Measurements from ENCODE around the gene SLC22A23.

DNA sequence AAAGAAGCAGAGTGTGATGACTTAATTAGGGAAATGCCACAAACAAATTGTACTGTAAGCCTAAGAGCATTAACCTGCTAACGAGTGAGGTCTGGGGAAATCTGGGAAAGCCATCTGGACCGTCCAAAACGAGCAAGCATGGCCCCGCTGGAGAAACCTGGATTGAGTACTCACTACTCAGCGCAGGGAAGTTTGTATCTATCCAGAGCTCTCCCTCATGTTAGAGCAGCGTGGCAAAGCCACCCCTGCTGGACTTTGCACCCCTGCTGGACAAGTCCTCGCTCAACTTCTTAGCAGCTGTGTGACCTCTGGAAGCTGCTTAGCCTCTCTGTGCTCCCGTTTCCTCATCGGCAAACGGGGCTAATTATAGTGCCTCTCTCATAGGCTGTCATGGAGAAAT lies 160.8 kb downstream of the SLC22A23 start:
- TF ChIP-seq, protein P1, sequence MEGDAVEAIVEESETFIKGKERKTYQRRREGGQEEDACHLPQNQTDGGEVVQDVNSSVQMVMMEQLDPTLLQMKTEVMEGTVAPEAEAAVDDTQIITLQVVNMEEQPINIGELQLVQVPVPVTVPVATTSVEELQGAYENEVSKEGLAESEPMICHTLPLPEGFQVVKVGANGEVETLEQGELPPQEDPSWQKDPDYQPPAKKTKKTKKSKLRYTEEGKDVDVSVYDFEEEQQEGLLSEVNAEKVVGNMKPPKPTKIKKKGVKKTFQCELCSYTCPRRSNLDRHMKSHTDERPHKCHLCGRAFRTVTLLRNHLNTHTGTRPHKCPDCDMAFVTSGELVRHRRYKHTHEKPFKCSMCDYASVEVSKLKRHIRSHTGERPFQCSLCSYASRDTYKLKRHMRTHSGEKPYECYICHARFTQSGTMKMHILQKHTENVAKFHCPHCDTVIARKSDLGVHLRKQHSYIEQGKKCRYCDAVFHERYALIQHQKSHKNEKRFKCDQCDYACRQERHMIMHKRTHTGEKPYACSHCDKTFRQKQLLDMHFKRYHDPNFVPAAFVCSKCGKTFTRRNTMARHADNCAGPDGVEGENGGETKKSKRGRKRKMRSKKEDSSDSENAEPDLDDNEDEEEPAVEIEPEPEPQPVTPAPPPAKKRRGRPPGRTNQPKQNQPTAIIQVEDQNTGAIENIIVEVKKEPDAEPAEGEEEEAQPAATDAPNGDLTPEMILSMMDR (IDR thresholded peaks at IDR 0.05), result no peak
- TF ChIP-seq POLR2A (IDR thresholded peaks at IDR 0.05), result no peak
